A549 treated with ZK216348 at 1 μM for 4 hours (cell line): ENCODE results near the gene IQGAP2. TPM values are rescaled to one million over a fixed set of nuclear protein-coding genes. Genes with fewer than 3 reads are reported as not detected.

ENCODE experiments used
- total RNA-seq: library from RNA; stranded (reverse); fragments of 200-300 nt; extraction: Qiagen RNA extraction; gene quantifications from 5 replicates; pipeline ENCODE4 v1.2.3, GENCODE V29; 2022; ENCODE audit warnings: low read depth

Gene IQGAP2, protein sequence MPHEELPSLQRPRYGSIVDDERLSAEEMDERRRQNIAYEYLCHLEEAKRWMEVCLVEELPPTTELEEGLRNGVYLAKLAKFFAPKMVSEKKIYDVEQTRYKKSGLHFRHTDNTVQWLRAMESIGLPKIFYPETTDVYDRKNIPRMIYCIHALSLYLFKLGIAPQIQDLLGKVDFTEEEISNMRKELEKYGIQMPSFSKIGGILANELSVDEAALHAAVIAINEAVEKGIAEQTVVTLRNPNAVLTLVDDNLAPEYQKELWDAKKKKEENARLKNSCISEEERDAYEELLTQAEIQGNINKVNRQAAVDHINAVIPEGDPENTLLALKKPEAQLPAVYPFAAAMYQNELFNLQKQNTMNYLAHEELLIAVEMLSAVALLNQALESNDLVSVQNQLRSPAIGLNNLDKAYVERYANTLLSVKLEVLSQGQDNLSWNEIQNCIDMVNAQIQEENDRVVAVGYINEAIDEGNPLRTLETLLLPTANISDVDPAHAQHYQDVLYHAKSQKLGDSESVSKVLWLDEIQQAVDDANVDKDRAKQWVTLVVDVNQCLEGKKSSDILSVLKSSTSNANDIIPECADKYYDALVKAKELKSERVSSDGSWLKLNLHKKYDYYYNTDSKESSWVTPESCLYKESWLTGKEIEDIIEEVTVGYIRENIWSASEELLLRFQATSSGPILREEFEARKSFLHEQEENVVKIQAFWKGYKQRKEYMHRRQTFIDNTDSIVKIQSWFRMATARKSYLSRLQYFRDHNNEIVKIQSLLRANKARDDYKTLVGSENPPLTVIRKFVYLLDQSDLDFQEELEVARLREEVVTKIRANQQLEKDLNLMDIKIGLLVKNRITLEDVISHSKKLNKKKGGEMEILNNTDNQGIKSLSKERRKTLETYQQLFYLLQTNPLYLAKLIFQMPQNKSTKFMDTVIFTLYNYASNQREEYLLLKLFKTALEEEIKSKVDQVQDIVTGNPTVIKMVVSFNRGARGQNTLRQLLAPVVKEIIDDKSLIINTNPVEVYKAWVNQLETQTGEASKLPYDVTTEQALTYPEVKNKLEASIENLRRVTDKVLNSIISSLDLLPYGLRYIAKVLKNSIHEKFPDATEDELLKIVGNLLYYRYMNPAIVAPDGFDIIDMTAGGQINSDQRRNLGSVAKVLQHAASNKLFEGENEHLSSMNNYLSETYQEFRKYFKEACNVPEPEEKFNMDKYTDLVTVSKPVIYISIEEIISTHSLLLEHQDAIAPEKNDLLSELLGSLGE (N-terminal part only)
- total RNA-seq, result 0.95 to 2.7 TPM (median 1.7 TPM) in 5 replicates

DNA sequence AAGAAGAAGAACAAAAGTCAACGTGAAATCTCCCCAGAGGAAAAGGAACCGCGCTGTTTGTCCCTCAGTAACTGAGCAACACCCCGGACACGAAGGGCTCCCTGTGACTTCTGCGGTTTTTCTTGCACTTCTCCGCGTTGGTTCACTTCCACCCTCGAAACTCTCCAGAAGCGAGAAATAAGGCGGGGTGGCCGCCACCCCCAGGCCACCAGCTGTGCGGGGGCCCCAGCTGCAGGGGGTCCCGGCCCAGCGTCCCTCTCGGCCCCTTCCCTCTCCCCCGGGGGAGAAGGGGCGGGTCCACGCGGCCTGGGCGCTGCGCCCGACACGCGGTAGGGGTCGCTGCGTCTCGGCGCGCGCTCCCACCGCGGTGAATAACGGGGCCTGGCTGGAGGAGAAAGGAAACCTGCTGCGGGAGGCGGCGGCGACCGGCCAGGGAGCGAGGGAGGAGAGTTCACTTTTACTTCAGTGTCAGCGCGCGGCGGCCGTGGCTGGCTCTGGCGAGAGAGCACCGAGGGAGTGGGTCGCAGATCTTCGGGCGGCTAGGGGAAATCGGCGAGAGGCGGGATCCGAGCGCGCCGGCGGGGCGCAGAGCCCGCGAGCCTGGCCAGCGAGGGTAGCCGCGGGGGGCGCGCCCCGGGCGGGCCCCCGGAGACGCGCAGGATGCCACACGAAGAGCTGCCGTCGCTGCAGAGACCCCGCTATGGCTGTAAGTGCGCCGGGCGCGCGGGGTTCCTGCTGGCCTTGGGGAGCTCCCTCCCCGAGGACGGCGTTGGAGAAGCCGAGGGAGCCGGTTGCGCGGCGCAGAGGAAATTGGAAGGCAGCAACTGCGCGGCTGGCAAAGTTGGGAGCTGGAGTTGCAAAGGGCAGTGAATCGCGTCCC, at the start of gene IQGAP2:
IQGAP2 (plus strand) TSS at position 400 of the 880 bp plus-strand sequence; CDS start at position 661, 261 bp downstream.

GRCh38 chr5:76622973-76623596, 220.0 kb downstream of the IQGAP2 start, which contains the start of gene F2RL2:
TSS of gene F2RL2 (minus strand) at chr5:76623403. CDS start at chr5:76623230, 173 bp downstream.

GRCh38 chr5:76715736-76716455, 312.8 kb downstream of the IQGAP2 start, which contains the start of gene F2R:
TSS of gene F2R (plus strand) at chr5:76716126. CDS start at chr5:76716308, 182 bp downstream.

Other genes with a start within 250 kb of the IQGAP2 start
- 2.9 to 5.2 TPM (median 4.0 TPM) in 5 replicates for gene F2RL2, start 220.1 kb downstream of the IQGAP2 start, total RNA-seq